Stomach (tissue), 4 donors: ENCODE data around the gene PDCD6IP.

ENCODE experiments used
- CTCF ChIP-seq, 7 experiments: fragments of 450-650 bp in 4 of 7; fragments of 200-600 bp in 3 of 7; sonication (generic) in 3 of 7; IDR thresholded peaks; one replicate each; pipeline ENCODE4 v1.5.1; 2016 to 2019; ENCODE audit warnings: antibody characterized with exemption in 7 of 7, control low read depth in 2 of 7, mild to moderate bottlenecking in 1 of 7
- EP300 ChIP-seq: sonication (generic); formaldehyde crosslinking; IDR thresholded peaks from one replicate; pipeline ENCODE4 v1.6.1; 2017; ENCODE audit warnings: antibody characterized with exemption
- POLR2A ChIP-seq, 4 donors: fragments of 450-650 bp; IDR thresholded peaks; one replicate each; pipeline ENCODE4 v1.6.1; 2016; ENCODE audit warnings: antibody characterized with exemption in 4 of 4, control low read depth in 2 of 4, mild to moderate bottlenecking in 1 of 4, moderate library complexity in 1 of 4
- POLR2AphosphoS5 ChIP-seq, 3 donors: sonication (generic); formaldehyde crosslinking; IDR thresholded peaks; one replicate each; pipeline ENCODE4 v1.6.1; 2016; ENCODE audit warnings: antibody characterized with exemption in 3 of 3

GRCh38 chr3:33881156-33882064, 83.0 kb downstream of the PDCD6IP start:
- TF ChIP-seq CTCF (IDR thresholded peaks at IDR 0.05) (no peak), POLR2A (IDR thresholded peaks at IDR 0.05) (no peak), POLR2AphosphoS5 (IDR thresholded peaks at IDR 0.05) (no peak), EP300 (no peak)
